GM08714 (cell line): ENCODE data around the gene WASF3.

Source experiments
- H3K4me3 ChIP-seq: fragments of 200-500 bp; sonication (Bioruptor generic); 2 replicates; pipeline ENCODE4 v1.5.1; 2014; ENCODE audit warnings: mild to moderate bottlenecking, low read length, inconsistent platforms
- ZNF274 ChIP-seq: IDR thresholded peaks from 2 replicates; pipeline ENCODE4 v1.6.1; 2012; ENCODE audit warnings: mild to moderate bottlenecking, low read depth, low read length

The WASF3 gene

DNA sequence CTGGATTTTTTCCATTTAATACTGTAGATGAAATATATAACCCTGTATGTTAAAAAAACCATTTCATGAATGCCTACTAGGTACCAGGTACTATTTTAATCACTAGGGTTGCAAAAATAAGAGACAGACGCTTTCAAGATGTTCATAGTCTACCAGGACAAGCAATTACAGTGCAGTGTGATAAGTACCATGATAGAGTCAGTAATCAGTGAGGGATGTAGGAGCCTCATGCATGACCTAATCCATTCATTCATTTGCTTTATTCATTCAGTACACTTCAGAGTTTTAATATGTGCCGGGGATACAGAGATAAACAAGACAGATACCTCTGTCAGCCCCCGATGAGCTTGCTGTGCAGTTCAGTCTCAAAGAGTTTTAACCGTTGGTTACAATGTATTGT, 3.0 kb downstream of the WASF3 start:
- H3K4me3 ChIP-seq: no peak overlapping the region
- no peak for TF ChIP-seq ZNF274

GRCh38 chr13:26561067-26561466, 3.6 kb downstream of the WASF3 start:
- TF ChIP-seq ZNF274: no peak
- H3K4me3 ChIP-seq: no peak overlapping the region

- no peak overlapping the region for H3K4me3 ChIP-seq
- TF ChIP-seq ZNF274: no peak
Measured at GRCh38 chr13:26561651-26562511, 4.4 kb downstream of the WASF3 start.

GRCh38 chr13:26562512-26562890, 5.0 kb downstream of the WASF3 start:
- H3K4me3 ChIP-seq: no peak overlapping the region
- TF ChIP-seq ZNF274: no peak

GRCh38 chr13:26563713-26564112, 6.2 kb downstream of the WASF3 start:
- TF ChIP-seq ZNF274: no peak
- H3K4me3 ChIP-seq: no peak overlapping the region

DNA sequence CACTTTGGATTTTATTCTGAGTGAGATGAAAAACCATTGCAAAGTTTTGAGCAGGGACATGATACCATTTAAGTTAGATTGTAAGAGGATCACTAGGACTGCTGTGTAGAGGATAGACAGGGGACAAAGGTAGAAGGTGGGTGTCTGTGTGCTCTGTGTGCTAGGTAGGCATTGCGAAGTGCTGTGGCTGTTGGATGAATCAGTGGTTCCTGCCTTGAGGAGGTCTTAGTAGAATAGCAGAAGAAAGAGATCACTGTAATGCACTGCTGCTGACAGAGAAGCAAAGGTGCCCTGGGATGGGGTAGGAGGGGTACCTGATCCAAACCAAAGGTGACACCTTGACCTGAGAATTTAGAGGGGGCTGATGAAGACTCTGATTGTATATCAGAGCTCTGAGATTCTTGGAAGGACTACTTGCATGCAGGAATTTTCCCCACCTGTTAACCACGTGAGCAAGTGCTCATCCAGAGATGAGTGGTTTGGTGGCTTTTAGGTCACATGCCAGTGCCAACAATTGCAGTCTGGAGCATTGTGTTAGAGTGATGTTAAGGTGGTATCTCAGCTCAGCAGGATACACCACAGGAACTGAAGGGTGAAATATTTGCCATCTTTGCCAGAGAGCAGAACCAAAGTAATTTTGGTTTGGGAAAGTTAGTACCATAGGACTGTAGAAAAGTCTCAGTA, 10.8 kb downstream of the WASF3 start:
- no peak for TF ChIP-seq ZNF274
- no peak overlapping the region for H3K4me3 ChIP-seq

GRCh38 chr13:26571518-26571917, 14.0 kb downstream of the WASF3 start:
- H3K4me3 ChIP-seq: no peak overlapping the region
- TF ChIP-seq ZNF274: no peak

DNA sequence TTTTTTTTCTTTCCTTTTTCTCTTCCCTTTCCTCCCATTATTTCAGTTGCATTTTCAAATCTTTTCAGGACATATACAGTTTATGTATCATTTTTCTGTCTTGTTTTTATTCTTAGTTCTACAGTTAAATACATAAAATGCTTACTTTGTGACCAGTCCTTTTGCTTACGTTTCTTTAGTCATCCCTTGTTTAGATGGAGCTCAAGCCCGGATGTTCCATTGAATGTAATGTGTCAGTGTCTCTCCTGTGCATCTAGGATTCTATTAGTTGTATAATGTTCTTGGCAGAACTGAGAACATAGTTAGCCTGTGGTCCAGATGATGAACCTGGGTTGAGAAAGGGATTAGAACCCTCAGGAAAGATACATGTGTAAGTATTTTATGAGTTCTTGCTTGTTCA, 17.8 kb downstream of the WASF3 start:
- no peak for TF ChIP-seq ZNF274
- no peak overlapping the region for H3K4me3 ChIP-seq

- no peak overlapping the region for H3K4me3 ChIP-seq
- TF ChIP-seq ZNF274: no peak
Measured at GRCh38 chr13:26579580-26579979, 22.1 kb downstream of the WASF3 start.

DNA sequence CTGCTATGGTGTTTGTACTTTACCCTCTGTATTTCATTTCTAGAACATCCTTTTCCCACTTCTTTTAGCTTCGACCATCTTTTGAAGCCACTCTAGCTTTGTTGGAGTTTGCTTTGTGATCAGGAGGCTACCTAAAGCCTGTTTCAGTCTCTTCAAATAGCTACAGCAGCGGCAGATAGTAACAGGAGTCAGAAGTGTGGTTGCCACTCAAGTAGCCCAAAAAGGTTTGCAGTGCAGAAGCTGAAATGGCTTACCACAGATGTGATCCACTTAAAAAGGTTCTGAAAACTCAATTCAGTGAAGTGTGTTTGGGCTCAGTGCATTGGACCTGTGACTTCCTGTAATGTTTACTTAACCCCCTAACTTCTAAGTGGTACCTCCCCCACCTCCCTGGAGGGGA, 26.2 kb downstream of the WASF3 start:
- H3K4me3 ChIP-seq: no peak overlapping the region
- TF ChIP-seq ZNF274: no peak

GRCh38 chr13:26584713-26585112, 27.2 kb downstream of the WASF3 start:
- no peak overlapping the region for H3K4me3 ChIP-seq
- no peak for TF ChIP-seq ZNF274

GRCh38 chr13:26585136-26585535, 27.7 kb downstream of the WASF3 start:
- H3K4me3 ChIP-seq: no peak overlapping the region
- no peak for TF ChIP-seq ZNF274

DNA sequence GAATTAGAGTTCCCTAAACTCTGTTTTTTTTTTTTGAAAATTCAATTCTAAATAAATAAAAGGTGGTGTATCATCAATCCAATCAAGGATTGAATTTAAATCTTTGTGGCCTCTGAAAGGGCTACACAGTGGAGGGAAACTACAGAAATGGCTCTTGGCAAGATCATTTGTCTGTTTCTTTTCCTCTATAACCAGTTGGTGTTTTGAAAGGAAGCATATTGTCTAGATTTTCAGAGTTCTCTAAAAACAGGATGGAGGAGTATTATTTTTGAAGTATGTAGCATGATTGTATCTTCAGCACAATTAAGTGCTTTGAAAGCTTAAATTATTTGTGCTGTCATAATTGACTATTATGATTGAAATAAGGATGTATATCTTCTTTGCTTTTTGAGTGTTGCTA, 29.8 kb downstream of the WASF3 start:
- no peak for TF ChIP-seq ZNF274

GRCh38 chr13:26589226-26589625, 31.7 kb downstream of the WASF3 start:
- no peak for TF ChIP-seq ZNF274
- H3K4me3 ChIP-seq: no peak overlapping the region

More for the DNA sequence above, 29.8 kb downstream of the WASF3 start:
- no peak overlapping the region for H3K4me3 ChIP-seq

DNA sequence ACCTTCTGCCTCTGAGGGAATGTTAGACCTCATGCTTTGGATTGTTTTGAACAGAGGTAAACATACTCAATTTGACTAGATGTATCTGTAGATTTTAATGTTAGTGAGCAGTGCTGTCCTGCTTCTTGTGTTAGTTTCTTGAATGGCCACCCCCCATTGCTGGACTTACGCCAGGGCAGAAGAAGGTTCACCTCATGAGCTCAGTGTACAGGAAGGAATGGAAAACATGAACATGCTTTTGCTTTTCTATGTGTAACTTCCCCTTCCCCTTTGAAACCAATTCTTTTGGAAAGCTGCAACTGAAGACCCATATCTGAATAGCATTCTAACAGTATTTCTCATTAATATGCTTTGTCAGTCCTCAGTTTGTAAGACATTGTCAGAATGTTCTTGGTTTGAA, 32.3 kb downstream of the WASF3 start:
- H3K4me3 ChIP-seq: no peak overlapping the region
- TF ChIP-seq ZNF274: no peak

GRCh38 chr13:26590379-26590778, 32.9 kb downstream of the WASF3 start:
- TF ChIP-seq ZNF274: no peak
- no peak overlapping the region for H3K4me3 ChIP-seq
